WERI-Rb-1 (cell line): ENCODE measurements around the gene RGS13.

Experiments used
- DNase-seq: peaks from one replicate; pipeline ENCODE4 v3.0.0-alpha.2; 2020
- H3K27ac ChIP-seq: fragments of 250-450 bp; sonication (Bioruptor Pico); 2 replicates; pipeline ENCODE4 v1.5.1; 2020; ENCODE audit warnings: mild to moderate bottlenecking, moderate library complexity
- H3K27me3 ChIP-seq: fragments of 250-450 bp; sonication (Bioruptor Pico); 2 replicates; pipeline ENCODE4 v1.5.1; 2021; ENCODE audit warnings: mild to moderate bottlenecking, low read depth, moderate library complexity; ENCODE audit not compliant: insufficient read depth, severe bottlenecking
- H3K36me3 ChIP-seq: fragments of 250-450 bp; sonication (Bioruptor Pico); 2 replicates; pipeline ENCODE4 v1.5.1; 2020; ENCODE audit warnings: mild to moderate bottlenecking, moderate library complexity
- H3K4me3 ChIP-seq: 2 replicates; pipeline ENCODE4 v1.5.1; 2011; ENCODE audit warnings: low read depth, mild to moderate bottlenecking, control low read depth, low read length
- H3K9me3 ChIP-seq: fragments of 250-450 bp; sonication (Bioruptor Pico); 2 replicates; pipeline ENCODE4 v1.5.1; 2021; ENCODE audit warnings: mild to moderate bottlenecking, moderate library complexity; ENCODE audit not compliant: severe bottlenecking
- CTCF ChIP-seq: IDR thresholded peaks from 2 replicates; pipeline ENCODE4 v1.5.1; 2011; ENCODE audit warnings: low read depth, mild to moderate bottlenecking, control low read depth, inconsistent platforms, low read length

Gene RGS13, protein sequence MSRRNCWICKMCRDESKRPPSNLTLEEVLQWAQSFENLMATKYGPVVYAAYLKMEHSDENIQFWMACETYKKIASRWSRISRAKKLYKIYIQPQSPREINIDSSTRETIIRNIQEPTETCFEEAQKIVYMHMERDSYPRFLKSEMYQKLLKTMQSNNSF

GRCh38 chr1:192635939-192636338 lies at the start of gene RGS13:
RGS13 (plus strand) TSS chr1:192636147; CDS start chr1:192644335, 8,188 bp downstream.
- no peak for TF ChIP-seq CTCF
- Histone ChIP-seq H3K27me3 (no peaks in the 10 kb centered on the region), H3K27ac (no peak within 1 kb of the TSS), H3K36me3 (no peaks in the 10 kb centered on the region), H3K4me3 (no peak within 1 kb of the TSS), H3K9me3 (no peaks in the 10 kb centered on the region)
- no peak for DNase-seq

DNA sequence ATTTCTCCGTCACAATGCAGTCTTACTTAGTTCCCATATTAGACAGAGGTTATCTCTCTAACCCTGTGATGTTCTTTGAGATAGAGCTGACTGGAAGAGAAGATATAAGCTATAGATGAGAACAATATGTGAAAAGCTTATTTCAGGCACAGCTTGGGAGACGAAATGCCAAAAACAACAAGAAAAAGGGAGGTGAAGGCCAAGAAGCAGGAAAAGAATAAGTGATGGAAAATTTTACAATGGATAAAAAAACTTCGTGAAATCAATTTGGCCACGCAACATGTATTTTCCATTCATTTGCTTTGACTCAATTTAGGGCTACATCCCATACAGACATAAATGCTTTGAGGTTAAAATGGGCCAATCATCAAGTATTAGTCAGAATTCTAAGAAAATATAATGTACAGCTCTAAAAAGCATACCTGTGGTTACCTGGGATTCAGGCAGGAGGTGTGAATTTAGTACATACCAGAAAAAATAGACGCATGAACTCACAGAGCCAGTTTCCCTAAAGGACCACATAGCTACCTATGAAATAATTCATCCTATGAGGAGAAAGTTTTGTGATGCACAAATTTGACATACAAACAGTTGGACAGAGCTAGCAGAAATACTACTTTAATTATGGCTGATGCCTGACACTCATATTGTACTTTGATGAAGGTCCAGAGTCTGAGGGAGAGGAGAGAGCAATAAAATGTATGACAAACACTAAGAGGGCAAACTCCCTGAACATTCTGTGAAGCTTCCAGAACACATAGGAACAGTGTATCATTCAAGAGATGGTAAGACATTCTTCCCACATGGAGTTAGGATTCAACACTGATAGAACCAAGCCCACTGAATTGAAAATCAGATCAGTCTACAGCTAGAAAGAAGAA lies 48.3 kb upstream of the RGS13 start:
- no peak for TF ChIP-seq CTCF
- no peak overlapping the region for H3K4me3 ChIP-seq
- no peak for DNase-seq
- no peaks in the 10 kb centered on the region for H3K27me3 ChIP-seq
- H3K36me3 ChIP-seq = no peaks in the 10 kb centered on the region
- H3K9me3 ChIP-seq = no peaks in the 10 kb centered on the region
- H3K27ac ChIP-seq = no peak overlapping the region

DNA sequence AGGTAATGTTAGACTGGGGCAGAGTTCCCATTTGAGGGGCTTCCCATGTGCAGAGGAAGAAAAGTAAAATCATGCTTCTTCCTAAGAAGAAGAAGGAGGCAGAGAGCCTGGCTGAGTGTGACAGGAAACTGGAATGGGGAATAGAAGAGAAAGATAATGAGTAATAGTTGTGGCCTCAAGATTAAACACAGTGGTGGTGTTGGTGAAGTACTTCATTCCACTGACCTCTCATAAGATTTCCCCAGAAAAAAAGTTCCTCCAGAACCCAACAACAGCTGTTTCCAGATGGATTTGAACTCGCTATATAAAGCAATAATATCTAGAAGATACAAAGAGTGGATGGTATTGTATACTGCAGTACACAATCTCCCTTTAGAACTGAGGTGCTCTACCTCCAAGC lies 47.4 kb upstream of the RGS13 start:
- H3K9me3 ChIP-seq = no peaks in the 10 kb centered on the region
- no peaks in the 10 kb centered on the region for H3K36me3 ChIP-seq
- no peak overlapping the region for H3K27ac ChIP-seq
- TF ChIP-seq CTCF = no peak
- no peak overlapping the region for H3K4me3 ChIP-seq
- no peak for DNase-seq
- H3K27me3 ChIP-seq = no peaks in the 10 kb centered on the region

DNA sequence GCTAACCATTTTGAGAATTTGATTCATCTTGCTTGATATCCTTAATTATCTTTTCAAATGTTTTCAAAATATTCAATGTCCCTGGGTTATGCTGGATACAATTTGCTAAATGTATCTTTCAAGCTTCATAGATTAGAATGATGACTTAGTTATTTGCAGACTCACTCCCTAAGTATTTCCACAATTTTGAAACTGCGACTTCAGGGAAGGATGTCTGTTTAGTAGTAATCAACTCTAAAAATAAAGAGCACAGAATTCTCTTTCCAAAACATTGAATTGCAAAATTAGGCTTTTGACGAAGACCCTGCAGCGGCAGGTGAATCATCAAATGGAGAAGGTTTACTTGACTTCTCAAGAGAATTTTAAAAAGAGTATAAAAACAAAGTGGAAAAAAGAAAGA lies 46.1 kb upstream of the RGS13 start:
- H3K27ac ChIP-seq = no peak overlapping the region
- TF ChIP-seq CTCF = no peak
- H3K27me3 ChIP-seq = no peaks in the 10 kb centered on the region
- no peak for DNase-seq
- no peak overlapping the region for H3K4me3 ChIP-seq
- H3K36me3 ChIP-seq = no peaks in the 10 kb centered on the region
- H3K9me3 ChIP-seq = no peaks in the 10 kb centered on the region

DNA sequence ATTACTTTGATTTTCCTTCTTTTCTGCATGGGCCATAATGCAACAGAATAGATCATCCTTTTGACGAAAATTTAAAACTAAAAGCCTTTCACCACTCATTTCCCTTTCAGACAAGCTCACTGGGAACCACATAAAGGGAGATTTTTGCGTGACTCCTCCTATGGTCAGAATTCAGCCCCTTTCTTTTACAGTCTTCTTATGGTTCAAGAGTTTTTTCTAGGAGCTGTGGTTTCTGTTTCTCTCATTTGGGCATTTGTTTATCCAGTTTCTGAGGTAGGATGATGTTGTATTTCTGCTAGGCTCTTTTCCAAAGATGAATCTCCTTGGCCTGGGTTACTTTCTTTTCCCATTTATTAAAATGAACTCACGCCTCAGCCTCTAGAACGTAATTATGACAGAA lies 43.4 kb upstream of the RGS13 start:
- DNase-seq = no peak
- no peak for TF ChIP-seq CTCF
- Histone ChIP-seq H3K9me3 (no peaks in the 10 kb centered on the region), H3K4me3 (no peak overlapping the region), H3K27ac (no peak overlapping the region), H3K36me3 (no peaks in the 10 kb centered on the region), H3K27me3 (no peaks in the 10 kb centered on the region)
